PFSK-1 (cell line): ENCODE measurements around the gene APOL4.

Experiments used
- POLR2AphosphoS5 ChIP-seq: IDR thresholded peaks from 2 replicates; pipeline ENCODE4 v1.6.1; 2012; ENCODE audit warnings: low read depth, mild to moderate bottlenecking, control low read depth, low read length, moderate library complexity
- SIN3A ChIP-seq: IDR thresholded peaks from 2 replicates; pipeline ENCODE4 v1.6.1; 2012; ENCODE audit warnings: mild to moderate bottlenecking, low read length, moderate library complexity, borderline replicate concordance; ENCODE audit not compliant: insufficient read depth
- TF ChIP-seq, protein P1 (sequence below), 2 experiments: IDR thresholded peaks; 2 replicates each; pipeline versions ENCODE4 v1.6.1 to v1.8.0; 2011 to 2012; ENCODE audit warnings: low read depth in 2 of 2, low read length in 2 of 2, control low read depth in 1 of 2, inconsistent platforms in 1 of 2, mild to moderate bottlenecking in 1 of 2, moderate library complexity in 1 of 2; ENCODE audit not compliant: insufficient read depth in 1 of 2

DNA sequence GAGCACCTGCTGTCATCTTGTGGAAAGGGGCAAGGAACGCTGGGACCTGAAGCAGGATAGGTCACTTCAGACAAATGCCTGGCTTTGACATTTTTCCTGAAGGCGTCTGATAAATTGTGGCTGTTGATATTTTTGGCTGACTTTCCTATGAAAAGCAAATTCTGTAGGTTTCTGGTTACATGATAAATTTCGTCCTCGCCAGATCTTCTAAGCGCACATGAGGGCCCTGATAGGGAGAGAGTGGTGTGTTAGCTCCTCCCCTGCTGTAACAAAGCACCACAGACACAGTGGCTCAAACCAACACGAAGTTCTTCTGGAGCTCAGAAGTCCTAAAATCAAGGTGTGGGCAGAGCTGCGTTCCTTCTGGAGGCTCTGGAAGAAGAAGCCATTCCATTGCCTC lies 19.6 kb downstream of the APOL4 start:
- TF ChIP-seq POLR2AphosphoS5 (no peak), SIN3A (no peak)
- TF ChIP-seq, protein P1, sequence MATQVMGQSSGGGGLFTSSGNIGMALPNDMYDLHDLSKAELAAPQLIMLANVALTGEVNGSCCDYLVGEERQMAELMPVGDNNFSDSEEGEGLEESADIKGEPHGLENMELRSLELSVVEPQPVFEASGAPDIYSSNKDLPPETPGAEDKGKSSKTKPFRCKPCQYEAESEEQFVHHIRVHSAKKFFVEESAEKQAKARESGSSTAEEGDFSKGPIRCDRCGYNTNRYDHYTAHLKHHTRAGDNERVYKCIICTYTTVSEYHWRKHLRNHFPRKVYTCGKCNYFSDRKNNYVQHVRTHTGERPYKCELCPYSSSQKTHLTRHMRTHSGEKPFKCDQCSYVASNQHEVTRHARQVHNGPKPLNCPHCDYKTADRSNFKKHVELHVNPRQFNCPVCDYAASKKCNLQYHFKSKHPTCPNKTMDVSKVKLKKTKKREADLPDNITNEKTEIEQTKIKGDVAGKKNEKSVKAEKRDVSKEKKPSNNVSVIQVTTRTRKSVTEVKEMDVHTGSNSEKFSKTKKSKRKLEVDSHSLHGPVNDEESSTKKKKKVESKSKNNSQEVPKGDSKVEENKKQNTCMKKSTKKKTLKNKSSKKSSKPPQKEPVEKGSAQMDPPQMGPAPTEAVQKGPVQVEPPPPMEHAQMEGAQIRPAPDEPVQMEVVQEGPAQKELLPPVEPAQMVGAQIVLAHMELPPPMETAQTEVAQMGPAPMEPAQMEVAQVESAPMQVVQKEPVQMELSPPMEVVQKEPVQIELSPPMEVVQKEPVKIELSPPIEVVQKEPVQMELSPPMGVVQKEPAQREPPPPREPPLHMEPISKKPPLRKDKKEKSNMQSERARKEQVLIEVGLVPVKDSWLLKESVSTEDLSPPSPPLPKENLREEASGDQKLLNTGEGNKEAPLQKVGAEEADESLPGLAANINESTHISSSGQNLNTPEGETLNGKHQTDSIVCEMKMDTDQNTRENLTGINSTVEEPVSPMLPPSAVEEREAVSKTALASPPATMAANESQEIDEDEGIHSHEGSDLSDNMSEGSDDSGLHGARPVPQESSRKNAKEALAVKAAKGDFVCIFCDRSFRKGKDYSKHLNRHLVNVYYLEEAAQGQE (IDR thresholded peaks at IDR 0.05; ENCODE audit: insufficient read depth in 1 of 2, low read depth in 2 of 2, low read length in 2 of 2): no peak
